Kidney epithelial cell (primary cell): ENCODE results near the gene CFH. TPM values are rescaled to one million over a fixed set of nuclear protein-coding genes. Genes with fewer than 3 reads are reported as not detected.
A peak's percentile ranks its signal among the peaks of the same experiment; 100 is the strongest.

ENCODE experiments used
- DNase-seq: peaks from one replicate; pipeline ENCODE4 v3.0.0-alpha.2; 2010; ENCODE audit warnings: low read depth
- H3K27me3 ChIP-seq: 2 replicates; pipeline ENCODE4 v1.6.0; 2011; ENCODE audit warnings: low read length; ENCODE audit not compliant: control insufficient read depth, insufficient read depth
- H3K36me3 ChIP-seq: 2 replicates; pipeline ENCODE4 v1.5.1; 2011; ENCODE audit warnings: low read length; ENCODE audit not compliant: control insufficient read depth, insufficient read depth
- H3K4me3 ChIP-seq: 2 replicates; pipeline ENCODE4 v1.5.1; 2011; ENCODE audit warnings: low read depth, mild to moderate bottlenecking, control low read depth, low read length
- CTCF ChIP-seq: IDR thresholded peaks from 2 replicates; pipeline ENCODE4 v1.5.1; 2011; ENCODE audit warnings: mild to moderate bottlenecking, moderate library complexity, low read length, control low read depth, inconsistent platforms; ENCODE audit not compliant: insufficient read depth, poor library complexity, severe bottlenecking
- total RNA-seq: library from RNA; depleted of rRNA; stranded (reverse); fragments of >200 nt; gene quantifications from 2 replicates; pipeline ENCODE4 v1.2.3, GENCODE V29; 2015

Gene CFH
- total RNA-seq, 1 donor from 2014 or later: 0.58 TPM

- DNase-seq: no peak
- Histone ChIP-seq H3K36me3 (no peaks in the 10 kb centered on the region), H3K4me3 (no peak overlapping the region), H3K27me3 (no peaks in the 10 kb centered on the region)
- TF ChIP-seq CTCF: no peak
Measured at GRCh38 chr1:196655494-196655893, 3.7 kb downstream of the CFH start.

- no peaks in the 10 kb centered on the region for H3K36me3 ChIP-seq
- H3K4me3 ChIP-seq: no peak overlapping the region
- DNase-seq: no peak
- no peaks in the 10 kb centered on the region for H3K27me3 ChIP-seq
- TF ChIP-seq CTCF: no peak
Measured at GRCh38 chr1:196659471-196659870, 7.6 kb downstream of the CFH start.

GRCh38 chr1:196660272-196660671 lies 8.4 kb downstream of the CFH start:
- H3K36me3 ChIP-seq: no peaks in the 10 kb centered on the region
- DNase-seq: no peak
- H3K27me3 ChIP-seq: no peaks in the 10 kb centered on the region
- H3K4me3 ChIP-seq: no peak overlapping the region
- no peak for TF ChIP-seq CTCF

GRCh38 chr1:196660852-196661251 lies 9.0 kb downstream of the CFH start:
- peak; percentile 25 for TF ChIP-seq CTCF
- no peak for DNase-seq
- H3K27me3 ChIP-seq: no peaks in the 10 kb centered on the region
- no peaks in the 10 kb centered on the region for H3K36me3 ChIP-seq
- no peak overlapping the region for H3K4me3 ChIP-seq

GRCh38 chr1:196661345-196661744 lies 9.5 kb downstream of the CFH start:
- no peak for DNase-seq
- no peaks in the 10 kb centered on the region for H3K36me3 ChIP-seq
- no peak overlapping the region for H3K4me3 ChIP-seq
- H3K27me3 ChIP-seq: no peaks in the 10 kb centered on the region
- TF ChIP-seq CTCF: no peak

GRCh38 chr1:196667131-196667530 lies 15.3 kb downstream of the CFH start:
- H3K4me3 ChIP-seq: no peak overlapping the region
- TF ChIP-seq CTCF: no peak
- no peaks in the 10 kb centered on the region for H3K27me3 ChIP-seq
- no peaks in the 10 kb centered on the region for H3K36me3 ChIP-seq
- DNase-seq: no peak
